Activated T-helper 1 cell treated with anti-CD3 and anti-CD28 coated beads, Interleukin-12 subunit alpha, Interleukin-12 subunit beta, Interleukin-2, Interleukin-4 antibody, amounts not matched to agents 30 ng/mL and 10 ng/mL and 1 ng/mL, durations not matched to agents 14 hours and 24 hours and 36 hours (primary cell): ENCODE data around the gene NTRK3. TPM values are rescaled to one million over a fixed set of nuclear protein-coding genes. Genes with fewer than 3 reads are reported as not detected.
"Not testable (repeated sequence)": the region's sequence is repeated elsewhere in the genome, so short reads cannot be mapped to it uniquely, and the experiment has no call there.

Experiments used
- DNase-seq: peaks from one replicate; pipeline ENCODE4 v3.0.0; 2021; ENCODE audit warnings: low spot score
- H3K27ac Mint-ChIP-seq: one replicate; pipeline ENCODE4 v1.8.0; 2021; ENCODE audit warnings: mild to moderate bottlenecking, mixed read lengths
- H3K27me3 Mint-ChIP-seq: one replicate; pipeline ENCODE4 v1.8.0; 2022; ENCODE audit warnings: mild to moderate bottlenecking, moderate library complexity, mixed read lengths; ENCODE audit not compliant: insufficient read depth
- H3K36me3 Mint-ChIP-seq: one replicate; pipeline ENCODE4 v1.8.0; 2021; ENCODE audit warnings: low read depth, mixed read lengths
- H3K4me1 Mint-ChIP-seq: one replicate; pipeline ENCODE4 v1.8.0; 2021; ENCODE audit warnings: low read depth, mixed read lengths
- H3K4me3 Mint-ChIP-seq: one replicate; pipeline ENCODE4 v1.8.0; 2021; ENCODE audit warnings: mild to moderate bottlenecking, moderate library complexity, mixed read lengths
- H3K9me3 Mint-ChIP-seq: one replicate; pipeline ENCODE4 v1.8.0; 2021; ENCODE audit warnings: mixed read lengths
- intact Hi-C: fragments of 100-400 bp; cut with micrococcal nuclease; formaldehyde crosslinking; loops from one replicate; pipeline ENCODE4 v1.15.1; 2024
- total RNA-seq: library from RNA; stranded (reverse); gene quantifications from 2 replicates; pipeline ENCODE4 v1.2.3, GENCODE V29; 2022

The NTRK3 gene
- total RNA-seq, 1 donor from 2014 or later, result 0.29 TPM

DNA sequence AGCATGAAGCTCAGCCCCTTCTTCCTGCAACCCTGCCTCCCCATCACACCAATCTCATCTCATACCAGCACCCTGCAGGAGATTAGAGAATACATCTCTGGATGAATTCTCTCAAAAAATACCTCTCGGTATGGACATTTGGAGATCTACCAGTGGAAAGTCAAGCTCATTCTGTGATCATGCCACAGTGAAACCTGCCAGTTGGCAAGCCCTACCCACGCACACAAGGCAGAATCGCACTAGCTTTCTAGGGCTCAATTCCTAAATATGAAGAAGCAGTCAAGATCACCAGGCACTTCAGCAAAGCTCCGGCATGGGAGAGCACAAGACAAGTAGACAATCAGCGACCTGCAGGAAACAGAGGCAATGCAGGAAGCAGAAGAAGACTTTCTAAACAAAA, 221.2 kb downstream of the NTRK3 start:
- H3K27ac Mint-ChIP-seq, result no peak overlapping the region
- intact Hi-C loops, result no loop called here

DNA sequence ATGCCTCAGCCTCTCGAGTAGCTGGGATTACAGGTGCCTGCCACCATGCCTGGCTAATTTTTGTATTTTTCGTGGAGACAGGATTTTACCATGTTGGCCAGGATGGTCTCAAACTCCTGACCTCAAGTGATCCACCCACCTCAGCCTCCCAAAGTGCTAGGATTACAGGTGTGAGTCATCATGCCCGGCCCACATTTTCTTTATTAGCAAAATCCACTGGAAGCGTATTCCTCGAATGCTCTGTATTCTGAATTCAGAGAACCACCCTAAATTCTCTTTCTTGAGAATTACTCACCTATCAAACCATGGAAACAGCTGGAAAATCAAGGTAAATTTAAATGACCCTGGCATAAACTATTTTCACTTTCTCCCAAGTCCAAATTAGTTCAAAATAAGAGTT, 223.1 kb downstream of the NTRK3 start:
- H3K4me3 Mint-ChIP-seq, H3K9me3 Mint-ChIP-seq, DNase-seq, H3K27ac Mint-ChIP-seq, intact Hi-C loops, H3K36me3 Mint-ChIP-seq, H3K4me1 Mint-ChIP-seq: not testable (repeated sequence)
- H3K27me3 Mint-ChIP-seq, result peaks cover 10% of the 10 kb centered on the region

More for the DNA sequence above, 221.2 kb downstream of the NTRK3 start:
- Mint-ChIP-seq H3K36me3 (no peaks in the 10 kb centered on the region), H3K4me1 (no peaks in the 10 kb centered on the region), H3K27me3 (peaks cover 10% of the 10 kb centered on the region), H3K9me3 (no peaks in the 10 kb centered on the region), H3K4me3 (no peak overlapping the region)
- DNase-seq, result no peak

DNA sequence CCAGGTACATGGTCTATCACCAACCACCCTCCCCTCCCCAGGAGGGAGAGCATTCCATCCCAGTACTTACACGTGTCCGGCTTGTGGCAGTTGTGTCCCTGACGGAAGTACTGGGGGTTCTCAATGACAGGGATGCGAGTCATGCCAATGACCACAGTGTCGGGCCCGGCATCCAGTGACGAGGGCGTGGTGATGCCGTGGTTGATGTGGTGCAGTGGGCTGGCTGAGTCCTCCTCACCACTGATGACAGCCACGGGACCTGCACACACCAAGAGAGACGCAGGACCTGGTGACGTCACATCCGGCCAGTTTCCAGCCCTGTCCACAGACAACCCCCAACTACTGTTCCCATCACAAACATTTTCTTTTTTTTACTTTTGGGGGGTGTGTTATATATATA, 223.8 kb downstream of the NTRK3 start:
- Mint-ChIP-seq H3K9me3 (no peaks in the 10 kb centered on the region), H3K4me3 (no peak overlapping the region), H3K4me1 (no peaks in the 10 kb centered on the region), H3K27ac (no peak overlapping the region), H3K36me3 (no peaks in the 10 kb centered on the region), H3K27me3 (peaks cover 10% of the 10 kb centered on the region)
- intact Hi-C loops, result no loop called here
- no peak for DNase-seq

DNA sequence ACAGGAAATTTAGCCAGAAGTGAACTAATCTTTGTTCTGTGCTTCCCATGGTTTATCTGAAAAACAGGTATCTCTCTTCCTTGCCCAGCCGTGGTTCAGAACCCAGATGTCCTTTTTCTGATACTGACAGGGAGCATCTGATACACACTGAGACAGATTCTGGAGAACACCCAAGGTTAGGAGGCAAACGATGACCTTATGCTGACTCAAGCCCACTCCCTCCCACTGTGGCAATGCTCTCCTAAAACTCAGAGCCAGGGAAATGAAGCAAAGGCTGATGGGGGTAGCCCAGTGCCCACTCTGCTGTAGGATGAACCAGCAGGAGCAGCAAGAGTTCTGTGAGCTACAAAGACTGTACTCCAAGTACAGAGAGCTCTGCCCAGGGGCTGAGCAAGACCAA, 225.1 kb downstream of the NTRK3 start:
- Mint-ChIP-seq H3K27ac (no peak overlapping the region), H3K4me1 (no peaks in the 10 kb centered on the region), H3K4me3 (no peak overlapping the region), H3K36me3 (no peaks in the 10 kb centered on the region), H3K27me3 (peaks cover 6% of the 10 kb centered on the region), H3K9me3 (no peaks in the 10 kb centered on the region)
- DNase-seq, result no peak
- intact Hi-C loops, result no loop called here

GRCh38 chr15:88029696-88030095, 226.8 kb downstream of the NTRK3 start:
- intact Hi-C loops, result no loop called here
- Mint-ChIP-seq H3K4me1 (no peaks in the 10 kb centered on the region), H3K27me3 (peaks cover 4% of the 10 kb centered on the region), H3K36me3 (no peaks in the 10 kb centered on the region), H3K27ac (no peak overlapping the region), H3K9me3 (no peaks in the 10 kb centered on the region), H3K4me3 (no peak overlapping the region)
- no peak for DNase-seq

DNA sequence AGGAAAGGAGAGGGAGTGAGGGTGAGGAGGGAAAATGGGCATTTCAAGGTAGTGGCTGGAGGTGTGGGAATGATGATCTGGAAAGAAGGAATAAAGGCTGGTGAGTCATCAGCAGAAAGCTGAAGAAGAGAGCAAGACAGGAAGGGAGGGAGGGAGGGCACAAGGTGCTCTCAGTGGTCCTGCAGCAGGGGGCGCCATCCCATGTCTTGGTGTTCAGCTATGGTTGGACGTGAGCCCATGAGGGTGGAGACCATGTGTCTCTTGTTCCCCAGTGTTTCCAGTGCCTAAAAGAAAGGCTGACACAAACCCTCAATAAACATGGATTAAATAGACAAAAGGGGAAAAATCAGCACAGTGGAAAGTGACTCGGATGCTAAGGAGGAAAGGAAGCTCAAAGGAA, 228.5 kb downstream of the NTRK3 start:
- Mint-ChIP-seq H3K9me3 (no peaks in the 10 kb centered on the region), H3K27me3 (peaks cover 2% of the 10 kb centered on the region), H3K36me3 (no peaks in the 10 kb centered on the region), H3K27ac (no peak overlapping the region), H3K4me3 (no peak overlapping the region), H3K4me1 (no peaks in the 10 kb centered on the region)
- intact Hi-C loops, result no loop called here
- no peak for DNase-seq

DNA sequence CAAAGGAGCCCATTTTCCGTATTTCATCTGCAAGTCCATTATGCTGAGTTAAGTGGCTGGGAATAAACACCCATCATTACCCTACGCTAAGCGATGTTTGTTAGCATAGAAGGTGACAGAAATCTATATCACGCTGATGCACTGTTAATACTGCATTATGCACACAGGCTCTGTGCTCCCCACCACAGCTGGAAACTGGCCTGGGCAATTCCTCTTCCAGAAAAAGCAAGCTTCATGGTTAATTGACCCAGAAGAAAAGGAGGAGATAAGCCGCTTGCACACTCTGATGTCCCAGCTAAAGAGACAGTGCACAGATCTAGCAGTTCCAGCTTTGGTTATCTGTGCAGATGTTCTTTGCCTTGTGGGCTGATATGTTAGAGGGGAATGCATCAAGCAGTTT, 232.6 kb downstream of the NTRK3 start:
- H3K27ac Mint-ChIP-seq, result no peak overlapping the region
- H3K4me1 Mint-ChIP-seq, result no peaks in the 10 kb centered on the region
- intact Hi-C loops, result no loop called here
- H3K9me3 Mint-ChIP-seq, result no peaks in the 10 kb centered on the region
- no peak for DNase-seq
- no peak overlapping the region for H3K4me3 Mint-ChIP-seq
- no peaks in the 10 kb centered on the region for H3K27me3 Mint-ChIP-seq
- H3K36me3 Mint-ChIP-seq, result no peaks in the 10 kb centered on the region

DNA sequence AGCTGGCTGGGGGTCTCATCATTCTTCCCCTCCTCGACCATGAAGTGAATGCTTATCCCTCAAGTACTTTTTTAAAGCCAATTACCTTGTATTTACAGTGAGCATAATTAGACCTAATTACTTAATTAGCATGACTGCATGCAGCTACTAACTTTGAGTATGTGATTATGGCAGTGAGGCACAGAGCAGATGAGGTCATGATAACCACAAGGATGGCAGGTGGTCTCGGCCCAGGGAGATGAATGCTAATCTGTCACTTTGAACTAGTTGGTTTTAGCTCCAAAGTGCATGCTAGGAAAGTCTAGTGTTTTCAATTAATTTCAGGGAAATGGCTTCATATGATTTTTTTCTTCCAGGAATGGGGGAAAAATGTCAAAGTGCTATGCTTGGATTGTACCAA, 233.8 kb downstream of the NTRK3 start:
- Mint-ChIP-seq H3K36me3 (no peaks in the 10 kb centered on the region), H3K27ac (no peak overlapping the region), H3K4me1 (no peaks in the 10 kb centered on the region), H3K4me3 (no peak overlapping the region), H3K9me3 (no peaks in the 10 kb centered on the region), H3K27me3 (peaks cover 2% of the 10 kb centered on the region)
- intact Hi-C loops, result no loop called here
- DNase-seq, result no peak

GRCh38 chr15:88021601-88022000, 234.9 kb downstream of the NTRK3 start:
- Mint-ChIP-seq H3K9me3 (no peaks in the 10 kb centered on the region), H3K4me1 (no peaks in the 10 kb centered on the region), H3K27me3 (peaks cover 2% of the 10 kb centered on the region), H3K4me3 (no peak overlapping the region), H3K27ac (no peak overlapping the region), H3K36me3 (no peaks in the 10 kb centered on the region)
- intact Hi-C loops, result no loop called here
- DNase-seq, result no peak

DNA sequence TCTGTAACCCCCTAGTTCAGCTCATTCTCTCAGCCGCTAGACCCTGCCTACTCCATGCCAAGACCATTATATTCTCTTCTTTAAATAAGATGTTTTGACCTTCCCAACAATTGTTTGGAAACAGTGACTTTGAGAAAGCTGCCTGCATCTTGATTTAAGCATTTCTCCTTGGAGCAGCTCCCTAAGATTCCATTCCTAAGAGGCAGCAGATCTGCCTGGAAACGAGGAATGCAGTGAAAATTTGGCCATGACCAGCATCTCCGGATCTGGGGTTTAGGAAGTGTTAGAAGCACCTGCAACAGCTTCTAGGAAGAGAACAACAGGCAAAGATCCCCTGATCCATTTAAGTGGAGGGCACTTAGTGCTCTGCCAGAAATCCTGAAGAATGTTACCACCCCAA, 235.7 kb downstream of the NTRK3 start:
- intact Hi-C loops, result no loop called here
- Mint-ChIP-seq H3K27me3 (peaks cover 2% of the 10 kb centered on the region), H3K36me3 (no peaks in the 10 kb centered on the region), H3K4me1 (no peaks in the 10 kb centered on the region), H3K4me3 (no peak overlapping the region), H3K27ac (no peak overlapping the region), H3K9me3 (no peaks in the 10 kb centered on the region)
- no peak for DNase-seq

DNA sequence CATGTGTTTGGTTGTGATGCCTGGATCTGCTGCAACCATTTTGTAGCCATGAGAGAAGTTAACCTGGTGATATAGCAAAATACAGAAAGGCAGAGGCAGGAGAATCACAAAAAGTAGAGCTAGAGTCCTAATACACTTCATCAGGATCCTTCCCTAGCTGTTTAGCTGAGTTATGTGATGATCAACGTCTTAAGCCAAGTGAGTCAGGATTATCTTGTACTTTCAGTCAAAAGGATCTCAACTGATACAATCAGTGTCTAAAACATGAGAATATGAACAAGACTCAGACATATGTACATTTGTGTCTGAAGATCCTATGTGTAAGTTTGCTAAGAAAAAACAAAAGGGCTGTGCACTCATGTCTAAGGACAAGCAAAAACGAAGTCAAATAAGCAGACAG, 236.9 kb downstream of the NTRK3 start:
- Mint-ChIP-seq H3K4me1 (no peaks in the 10 kb centered on the region), H3K27me3 (peaks cover 2% of the 10 kb centered on the region), H3K4me3 (no peak overlapping the region), H3K27ac (no peak overlapping the region), H3K36me3 (no peaks in the 10 kb centered on the region), H3K9me3 (no peaks in the 10 kb centered on the region)
- intact Hi-C loops, result no loop called here
- DNase-seq, result no peak

GRCh38 chr15:88018869-88019641, 237.5 kb downstream of the NTRK3 start:
- intact Hi-C loops, result no loop called here
- Mint-ChIP-seq H3K27ac (no peak overlapping the region), H3K4me3 (no peak overlapping the region), H3K27me3 (peaks cover 2% of the 10 kb centered on the region), H3K36me3 (no peaks in the 10 kb centered on the region), H3K4me1 (no peaks in the 10 kb centered on the region), H3K9me3 (no peaks in the 10 kb centered on the region)
- no peak for DNase-seq

DNA sequence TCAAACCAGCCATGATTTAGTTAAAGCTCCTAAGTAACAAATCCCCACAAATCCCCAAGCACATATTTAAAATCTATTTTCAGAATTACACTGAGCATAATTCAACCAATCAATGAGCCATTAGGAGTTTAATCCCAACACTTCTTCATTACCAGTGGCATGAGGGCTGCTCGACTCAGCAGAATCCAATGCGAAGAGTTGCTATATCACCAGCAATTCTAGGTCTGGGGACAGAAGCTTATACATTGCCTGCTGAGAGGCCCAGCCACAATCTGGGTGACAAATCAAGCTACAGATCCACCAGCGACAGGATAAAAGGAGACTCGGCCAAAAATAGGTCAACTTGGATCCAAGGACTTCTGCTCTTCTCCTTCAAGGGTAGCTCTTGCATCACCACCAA, 238.8 kb downstream of the NTRK3 start:
- Mint-ChIP-seq H3K4me3 (no peak overlapping the region), H3K9me3 (no peaks in the 10 kb centered on the region), H3K4me1 (no peaks in the 10 kb centered on the region), H3K36me3 (no peaks in the 10 kb centered on the region), H3K27ac (no peak overlapping the region), H3K27me3 (peaks cover 2% of the 10 kb centered on the region)
- DNase-seq, result no peak
- intact Hi-C loops, result no loop called here

DNA sequence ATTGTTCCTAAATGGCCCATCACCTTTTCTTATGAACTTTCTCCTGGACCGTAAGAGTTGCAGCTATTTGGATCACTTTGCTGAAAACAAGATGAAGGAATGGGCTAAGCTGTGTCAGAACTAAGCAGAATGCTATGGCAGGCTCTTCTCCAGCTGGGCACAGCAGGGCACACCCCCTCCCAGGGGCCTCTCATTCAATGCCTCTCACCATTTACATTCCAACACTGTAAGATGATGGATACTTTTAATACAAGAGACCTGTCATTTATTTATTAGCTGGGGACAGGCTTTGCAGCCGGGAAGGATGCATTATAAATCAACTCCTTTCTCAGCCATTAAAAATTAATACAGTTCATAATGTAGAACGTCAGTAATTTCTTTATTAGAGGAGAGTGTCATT, 240.1 kb downstream of the NTRK3 start:
- Mint-ChIP-seq H3K9me3 (no peaks in the 10 kb centered on the region), H3K36me3 (no peaks in the 10 kb centered on the region), H3K4me3 (no peak overlapping the region), H3K27ac (no peak overlapping the region), H3K27me3 (peaks cover 2% of the 10 kb centered on the region), H3K4me1 (no peaks in the 10 kb centered on the region)
- intact Hi-C loops, result no loop called here
- no peak for DNase-seq
